ENCODE results near the gene SH3PXD2A.

Gene SH3PXD2A

GRCh38 chr10:103729851-103730250 lies 125.5 kb downstream of the SH3PXD2A start:
- TF ChIP-seq CTCF (IDR thresholded peaks at IDR 0.05), result no peak

GRCh38 chr10:103727991-103728689 lies 127.2 kb downstream of the SH3PXD2A start:
- no peak for TF ChIP-seq CTCF (IDR thresholded peaks at IDR 0.05)

GRCh38 chr10:103727546-103727963 lies 127.8 kb downstream of the SH3PXD2A start:
- no peak for TF ChIP-seq CTCF (IDR thresholded peaks at IDR 0.05)

GRCh38 chr10:103726637-103727036 lies 128.7 kb downstream of the SH3PXD2A start:
- TF ChIP-seq CTCF (IDR thresholded peaks at IDR 0.05), result no peak

- no peak for TF ChIP-seq CTCF (IDR thresholded peaks at IDR 0.05)
These were observed 130.1 kb downstream of the SH3PXD2A start for GRCh38 chr10:103725242-103725641.

- TF ChIP-seq CTCF (IDR thresholded peaks at IDR 0.05), result no peak
These were observed 130.6 kb downstream of the SH3PXD2A start for GRCh38 chr10:103724771-103725170.

GRCh38 chr10:103724074-103724473 lies 131.3 kb downstream of the SH3PXD2A start:
- TF ChIP-seq CTCF (IDR thresholded peaks at IDR 0.05), result no peak

GRCh38 chr10:103723557-103723956 lies 131.8 kb downstream of the SH3PXD2A start:
- no peak for TF ChIP-seq CTCF (IDR thresholded peaks at IDR 0.05)
